Hematopoietic multipotent progenitor cell treated with erythropoietin and hydrocortisone succinate and interleukin-3 and kit ligand, for 6 days (in vitro differentiated cells): Measurements from ENCODE around the gene GFOD1.
A peak's percentile ranks its signal among the peaks of the same experiment; 100 is the strongest.

Experiments
- DNase-seq: peaks from one replicate; pipeline ENCODE4 v3.0.0-alpha.2; 2015

The GFOD1 gene

DNA sequence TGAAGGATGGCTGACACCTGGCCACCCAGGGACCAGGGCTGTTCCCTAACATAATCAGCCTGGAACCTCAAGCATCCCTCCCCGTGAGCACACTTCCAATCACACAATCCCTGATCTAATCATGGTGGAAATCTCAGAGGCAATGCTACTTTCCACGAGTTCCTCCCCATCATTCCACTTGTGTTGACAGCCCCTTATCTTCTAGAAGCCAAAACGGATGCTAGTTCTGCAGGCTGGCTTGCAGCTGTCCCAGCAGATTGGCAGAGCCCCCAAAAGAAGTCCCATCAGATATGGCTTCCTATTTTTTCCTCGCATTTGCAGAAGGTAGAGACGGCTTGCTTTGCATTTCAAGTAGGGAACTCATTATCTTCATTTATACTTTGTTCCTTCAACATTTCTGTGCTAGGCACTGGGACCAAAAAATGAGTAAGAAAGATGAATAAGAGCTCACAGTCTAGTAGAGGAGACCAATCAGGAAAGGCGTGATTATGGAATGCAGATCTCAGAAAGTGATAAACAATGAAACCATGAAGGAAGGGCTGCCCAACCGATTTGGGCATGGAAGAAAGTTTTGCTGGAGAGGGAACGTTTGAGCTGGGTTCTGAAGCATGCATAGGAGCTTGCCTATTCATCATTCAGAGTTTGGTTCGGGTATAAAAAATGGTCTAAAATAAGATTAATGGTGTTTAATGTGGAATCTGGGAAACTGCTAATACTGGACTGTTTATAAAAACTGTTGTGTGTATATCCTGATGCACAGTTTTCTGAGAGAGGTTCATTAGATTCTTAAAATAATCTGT lies 114.5 kb downstream of the GFOD1 start:
- no peak for DNase-seq

GRCh38 chr6:13372076-13372475 lies 115.3 kb downstream of the GFOD1 start:
- no peak for DNase-seq

GRCh38 chr6:13371421-13372072 lies 115.9 kb downstream of the GFOD1 start:
- DNase-seq: no peak

DNA sequence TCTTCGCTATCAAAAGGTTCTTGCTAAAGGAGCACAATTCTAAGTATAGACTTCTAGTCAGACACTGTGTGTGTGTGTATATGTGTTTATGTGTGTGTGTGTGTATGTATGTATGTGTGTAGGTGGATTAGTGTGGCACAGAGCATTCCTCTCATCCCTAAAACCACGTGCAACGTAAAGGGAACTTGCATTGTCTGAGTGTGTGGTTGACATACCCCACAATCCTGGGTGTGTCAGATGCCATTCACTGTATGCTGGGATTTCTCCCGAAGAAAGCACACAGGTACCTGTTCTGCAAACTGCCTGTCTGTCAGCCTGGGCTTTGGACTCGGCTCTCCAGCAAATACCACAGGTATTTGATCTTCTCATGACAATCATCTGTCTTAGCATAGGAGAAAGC lies 116.8 kb downstream of the GFOD1 start:
- DNase-seq: no peak

GRCh38 chr6:13369591-13369990 lies 117.8 kb downstream of the GFOD1 start:
- no peak for DNase-seq

DNA sequence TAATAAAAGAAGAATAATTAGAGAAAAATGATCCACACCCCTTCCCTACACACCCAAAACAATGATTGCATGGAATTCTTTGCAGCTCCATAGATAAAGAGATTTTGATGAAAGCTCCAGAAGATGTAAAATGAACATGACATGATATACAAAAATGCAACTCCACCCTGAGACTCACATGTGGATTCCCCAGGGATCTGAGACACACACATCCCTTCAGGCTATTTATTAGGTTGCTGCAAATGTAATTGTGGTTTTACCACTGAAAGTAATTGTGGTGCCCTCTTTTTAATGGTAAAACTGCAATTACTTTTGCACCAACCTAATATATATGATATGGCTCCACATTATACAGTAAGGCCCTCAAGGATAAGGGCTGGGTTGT lies 118.7 kb downstream of the GFOD1 start:
- DNase-seq: no peak

- DNase-seq: no peak
Observed at GRCh38 chr6:13368079-13368730, 119.2 kb downstream of the GFOD1 start.

DNA sequence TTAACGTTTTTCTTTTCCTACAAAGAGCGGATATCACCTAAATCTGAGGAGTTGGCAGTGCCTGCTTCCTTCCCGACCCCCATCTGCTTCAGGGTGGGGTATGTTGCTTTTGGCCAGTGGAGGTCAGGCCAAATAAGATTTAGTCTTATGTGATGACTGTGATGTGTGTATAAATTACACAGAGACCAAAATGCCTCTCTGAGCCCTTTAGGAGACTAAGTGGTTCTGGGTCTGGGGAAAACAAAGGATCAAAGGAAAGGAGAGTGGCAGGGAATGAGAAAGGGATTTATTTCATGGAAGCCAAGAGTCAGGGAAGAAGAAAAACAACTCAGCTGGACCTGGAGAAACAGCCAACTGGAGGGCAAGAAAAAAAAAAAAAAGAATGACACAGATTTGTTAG lies 120.0 kb downstream of the GFOD1 start:
- DNase-seq: no peak

- DNase-seq: no peak
Observed at GRCh38 chr6:13365320-13365719, 122.1 kb downstream of the GFOD1 start.

DNA sequence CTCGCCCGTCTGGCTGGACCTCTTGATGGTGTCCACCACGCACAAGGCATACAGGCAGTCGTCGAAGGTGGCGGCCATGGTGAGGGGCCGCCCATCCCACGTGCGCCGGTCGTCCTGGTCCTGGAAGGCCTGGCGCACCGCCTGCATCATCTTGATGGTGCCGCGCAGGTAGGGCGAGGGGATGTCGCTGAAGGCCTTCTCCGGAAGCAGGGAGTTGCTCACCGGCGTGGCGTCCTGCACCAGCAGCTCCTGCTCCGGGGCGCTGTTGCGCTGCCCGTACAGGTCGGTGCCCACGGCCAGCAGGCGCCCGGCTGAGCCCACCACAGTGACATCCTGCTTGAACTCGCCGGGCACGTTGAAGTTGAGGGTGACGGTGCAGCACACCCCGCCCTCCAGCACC lies 122.6 kb downstream of the GFOD1 start:
- DNase-seq: no peak

DNA sequence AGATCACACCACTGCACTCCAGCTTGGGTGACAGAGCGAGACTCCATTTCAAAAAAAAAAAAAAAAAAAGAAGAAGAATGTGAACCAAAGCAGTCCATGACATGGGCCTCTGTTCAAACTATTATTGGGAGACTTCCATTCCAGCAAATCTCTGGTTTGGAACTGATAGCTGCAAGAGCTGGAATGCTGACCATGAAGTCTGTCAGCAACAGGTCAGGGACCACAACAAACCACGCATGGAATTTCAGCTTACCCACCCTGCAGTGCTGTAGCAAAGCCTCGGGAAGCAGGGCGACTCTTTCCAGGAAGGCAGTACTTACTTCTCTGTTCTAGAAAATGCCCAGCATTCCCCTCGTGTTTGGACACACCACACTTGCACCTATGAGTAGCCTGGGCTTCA lies 125.0 kb downstream of the GFOD1 start:
- no peak for DNase-seq

DNA sequence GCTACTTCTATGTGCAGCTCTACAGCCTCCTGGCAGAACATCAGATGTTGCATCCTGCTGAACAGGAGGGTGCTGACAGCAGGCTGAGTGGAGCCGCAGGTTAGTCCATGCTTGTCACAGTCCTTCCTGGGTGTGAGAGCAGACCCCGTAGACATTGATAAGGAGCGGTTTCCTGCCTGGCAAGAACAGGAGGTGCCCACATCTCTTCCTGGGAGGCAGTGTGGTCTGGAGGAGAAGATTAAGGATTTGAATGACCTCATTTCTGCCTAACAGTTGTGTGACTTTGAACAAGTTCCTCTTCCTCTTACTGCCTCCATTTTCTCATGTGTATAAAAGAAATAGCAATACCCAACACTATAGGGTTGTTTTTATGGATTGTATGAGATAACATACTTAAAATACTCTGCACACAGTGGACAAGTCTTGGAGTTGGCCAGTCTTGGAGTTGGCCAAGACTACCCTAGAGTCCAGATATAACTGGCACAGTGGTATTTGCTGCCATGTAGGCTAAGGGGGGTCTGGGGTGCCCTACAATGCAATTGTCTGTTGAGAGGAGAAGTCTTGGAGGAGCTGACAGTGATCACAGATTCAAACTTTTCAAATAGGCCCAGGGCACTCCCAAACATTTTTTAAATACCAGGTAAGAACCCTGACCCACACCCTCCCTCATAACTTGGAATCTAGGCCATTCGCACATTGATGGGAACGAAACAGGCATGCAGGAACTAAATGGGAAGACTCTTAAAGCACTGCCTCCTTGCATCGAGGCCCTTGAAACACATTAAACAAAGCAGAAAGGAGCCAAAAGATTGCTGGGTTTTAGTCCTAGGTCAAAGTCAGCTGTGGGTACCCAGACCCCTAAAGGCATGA lies 126.5 kb downstream of the GFOD1 start:
- peak; percentile 92 for DNase-seq

DNA sequence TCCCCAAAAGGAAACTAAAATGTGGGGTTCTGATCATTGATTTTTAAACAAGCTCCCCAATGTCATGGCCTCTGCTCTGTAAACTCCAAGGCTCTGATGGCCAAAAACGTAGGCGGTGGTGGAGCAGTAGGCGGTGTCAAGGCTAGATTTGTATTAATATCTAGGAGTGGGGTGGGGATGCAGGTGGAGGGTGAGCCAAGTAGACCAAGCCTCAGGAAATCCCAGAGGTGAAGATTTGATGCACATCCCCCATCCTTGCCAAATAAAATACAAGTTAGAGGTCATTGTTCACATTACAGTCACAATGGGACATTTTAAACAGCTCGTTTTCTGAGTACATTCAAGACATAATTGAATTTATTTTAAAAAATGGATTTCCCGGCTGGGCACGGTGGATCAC lies 128.1 kb downstream of the GFOD1 start:
- DNase-seq: no peak

DNA sequence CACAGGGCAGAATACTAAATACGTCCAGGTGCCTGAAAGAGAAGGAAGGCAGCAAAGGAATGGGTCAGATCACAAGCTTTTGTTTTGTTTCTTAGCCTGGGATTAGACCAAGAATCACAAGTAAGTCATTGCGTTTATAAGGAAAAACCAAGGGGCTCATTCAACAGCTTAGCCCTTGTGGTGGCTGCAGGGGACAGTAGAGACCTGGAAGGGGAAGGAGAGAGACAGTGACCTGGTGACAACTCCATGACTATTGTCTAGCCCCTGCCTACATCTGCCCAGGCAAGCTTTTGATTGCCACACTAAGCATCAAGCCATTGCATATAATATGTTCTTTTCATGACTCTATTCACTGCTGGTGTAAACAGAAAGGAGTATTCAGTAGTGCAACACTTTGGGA lies 128.9 kb downstream of the GFOD1 start:
- DNase-seq: no peak

DNA sequence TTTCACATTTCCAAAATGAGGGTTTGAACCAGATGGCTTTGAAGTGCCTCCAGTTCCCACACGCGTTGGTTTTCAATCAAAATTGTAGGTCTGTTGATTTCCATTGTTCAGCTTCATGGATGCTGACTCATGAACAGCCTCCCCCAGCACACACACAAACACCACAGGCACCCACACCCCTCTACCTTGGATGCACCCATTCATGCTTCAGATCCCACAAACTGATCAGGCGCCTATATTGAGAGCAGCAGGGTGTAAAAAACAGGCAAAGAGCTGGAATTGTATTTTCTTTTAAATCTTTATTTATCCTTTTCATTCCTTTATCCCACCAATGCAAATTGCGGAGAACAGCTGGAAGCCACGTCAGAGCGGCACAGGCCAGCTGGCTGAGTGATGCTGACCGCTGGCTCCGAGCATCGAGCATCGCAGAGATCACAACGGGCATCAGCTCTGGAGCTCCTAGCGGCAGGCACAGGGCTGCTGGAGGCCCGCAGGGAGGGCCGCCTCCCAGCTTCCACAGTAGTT lies 129.8 kb downstream of the GFOD1 start:
- DNase-seq: peak; percentile 66

DNA sequence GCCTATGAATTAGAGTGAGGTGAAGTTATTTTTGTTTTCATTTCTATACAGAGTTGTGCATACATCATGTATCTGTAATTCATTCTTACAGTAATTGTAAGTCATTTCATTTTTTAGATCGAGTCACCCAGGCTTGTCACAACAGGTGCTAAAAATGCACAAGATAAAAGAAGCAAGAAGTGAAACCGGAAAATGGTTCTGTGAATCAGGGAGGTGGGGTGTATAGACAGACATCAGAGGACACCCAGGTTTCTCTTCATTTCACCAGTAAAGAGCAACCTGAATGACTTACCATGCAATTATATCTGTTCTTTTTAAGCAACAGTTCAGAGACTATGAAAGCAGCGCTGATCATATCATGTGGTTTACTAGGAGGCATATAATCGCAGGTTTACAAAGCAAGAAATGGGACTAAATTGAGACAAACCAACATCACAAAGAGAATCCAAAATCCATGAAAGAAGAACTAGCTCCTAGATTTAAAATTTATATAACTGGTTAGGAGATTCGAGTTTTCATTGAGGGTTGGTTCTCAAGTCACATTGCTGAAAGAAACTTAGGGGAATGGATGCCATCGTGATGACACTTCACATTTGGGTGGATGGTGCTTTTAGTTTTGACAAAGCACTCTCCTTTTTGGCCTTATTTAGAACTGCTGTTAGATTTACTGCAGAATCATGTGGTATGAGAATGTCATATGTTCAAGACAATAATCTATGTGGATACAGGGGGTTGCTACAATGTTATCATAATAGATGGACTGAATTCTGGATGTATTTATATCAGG lies 131.2 kb downstream of the GFOD1 start:
- DNase-seq: no peak

- DNase-seq: peak; percentile 74
Observed at GRCh38 chr6:13355043-13355945, 132.1 kb downstream of the GFOD1 start.

- DNase-seq: peak; percentile 75
Observed at GRCh38 chr6:13354331-13355042, 132.9 kb downstream of the GFOD1 start.

- no peak for DNase-seq
Observed at GRCh38 chr6:13352165-13352564, 135.2 kb downstream of the GFOD1 start.

DNA sequence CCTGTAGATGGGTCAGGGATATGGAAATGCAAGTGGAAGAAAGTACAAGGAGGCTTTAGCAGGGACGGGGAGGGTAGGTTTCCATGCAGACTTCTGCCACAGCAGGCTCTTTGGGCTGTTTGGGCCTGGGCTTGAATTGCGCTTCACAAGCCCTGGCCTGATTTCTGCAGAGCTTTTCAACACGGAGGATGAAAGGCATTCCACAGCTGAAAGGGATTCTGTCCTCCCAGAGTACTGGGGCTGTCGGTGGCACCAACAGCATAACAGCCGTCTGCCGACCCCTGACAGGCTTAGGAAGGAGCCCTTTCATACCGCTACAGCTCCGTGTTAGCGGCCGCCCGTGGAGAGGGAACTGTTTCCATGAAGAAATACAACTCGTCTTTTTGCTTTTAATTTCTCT lies 136.1 kb downstream of the GFOD1 start:
- DNase-seq: no peak
